Measurements from ENCODE around the gene TIMM10.

The TIMM10 gene

DNA sequence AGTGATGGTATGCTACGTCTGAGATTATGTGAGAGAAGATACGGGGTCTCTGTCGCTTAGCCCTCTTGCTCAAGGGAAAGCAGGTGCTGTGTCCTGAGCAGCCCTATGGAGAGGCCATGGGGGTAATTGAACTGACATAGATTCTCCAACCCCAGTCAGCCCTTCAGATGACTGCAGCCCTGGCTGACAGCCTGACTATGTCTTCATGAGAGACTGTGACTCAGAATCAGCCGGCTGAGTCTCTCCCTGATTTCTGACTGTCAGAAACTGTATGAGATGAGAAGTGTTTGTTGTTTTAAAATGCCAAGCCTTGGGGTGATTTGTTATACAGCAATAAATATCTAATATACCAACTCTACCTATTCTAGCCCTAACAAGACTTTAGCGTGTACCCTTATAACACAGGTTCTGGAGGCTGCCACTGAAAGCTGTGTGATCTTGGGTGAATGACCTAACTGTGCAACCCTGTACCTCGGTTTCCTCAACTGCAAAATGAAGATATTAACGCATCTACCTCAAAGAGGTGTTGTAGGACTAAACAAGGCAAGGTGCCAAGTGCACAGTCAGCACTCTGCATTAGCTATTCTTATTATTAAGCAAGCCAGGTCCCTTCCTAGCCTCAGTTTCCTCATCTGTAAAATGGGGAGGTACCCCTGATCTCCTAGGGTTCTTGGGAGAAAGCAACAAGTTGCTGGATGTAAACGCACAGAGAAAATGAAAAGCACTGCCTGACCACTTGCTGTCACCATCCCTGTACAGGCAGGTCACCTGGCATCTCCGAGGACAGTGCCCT lies 39.9 kb downstream of the TIMM10 start:
- ChIA-PET POLR2A (no interaction called here), CTCF (interaction anchor here (1.0 to 9.1 kb wide), 14 partner anchors 9 to 1014 kb away, joined by 3 to 247 read pairs (median 8); partner anchors contain the start of genes SLC43A1, TIMM10 and YPEL4)
- no peak for DNase-seq (ENCODE audit: extremely low spot score)
- TF ChIP-seq, protein P1, sequence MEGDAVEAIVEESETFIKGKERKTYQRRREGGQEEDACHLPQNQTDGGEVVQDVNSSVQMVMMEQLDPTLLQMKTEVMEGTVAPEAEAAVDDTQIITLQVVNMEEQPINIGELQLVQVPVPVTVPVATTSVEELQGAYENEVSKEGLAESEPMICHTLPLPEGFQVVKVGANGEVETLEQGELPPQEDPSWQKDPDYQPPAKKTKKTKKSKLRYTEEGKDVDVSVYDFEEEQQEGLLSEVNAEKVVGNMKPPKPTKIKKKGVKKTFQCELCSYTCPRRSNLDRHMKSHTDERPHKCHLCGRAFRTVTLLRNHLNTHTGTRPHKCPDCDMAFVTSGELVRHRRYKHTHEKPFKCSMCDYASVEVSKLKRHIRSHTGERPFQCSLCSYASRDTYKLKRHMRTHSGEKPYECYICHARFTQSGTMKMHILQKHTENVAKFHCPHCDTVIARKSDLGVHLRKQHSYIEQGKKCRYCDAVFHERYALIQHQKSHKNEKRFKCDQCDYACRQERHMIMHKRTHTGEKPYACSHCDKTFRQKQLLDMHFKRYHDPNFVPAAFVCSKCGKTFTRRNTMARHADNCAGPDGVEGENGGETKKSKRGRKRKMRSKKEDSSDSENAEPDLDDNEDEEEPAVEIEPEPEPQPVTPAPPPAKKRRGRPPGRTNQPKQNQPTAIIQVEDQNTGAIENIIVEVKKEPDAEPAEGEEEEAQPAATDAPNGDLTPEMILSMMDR (IDR thresholded peaks at IDR 0.05; ENCODE audit: control extremely low read depth, extremely low read depth, low read depth, missing control alignments): no peak

DNA sequence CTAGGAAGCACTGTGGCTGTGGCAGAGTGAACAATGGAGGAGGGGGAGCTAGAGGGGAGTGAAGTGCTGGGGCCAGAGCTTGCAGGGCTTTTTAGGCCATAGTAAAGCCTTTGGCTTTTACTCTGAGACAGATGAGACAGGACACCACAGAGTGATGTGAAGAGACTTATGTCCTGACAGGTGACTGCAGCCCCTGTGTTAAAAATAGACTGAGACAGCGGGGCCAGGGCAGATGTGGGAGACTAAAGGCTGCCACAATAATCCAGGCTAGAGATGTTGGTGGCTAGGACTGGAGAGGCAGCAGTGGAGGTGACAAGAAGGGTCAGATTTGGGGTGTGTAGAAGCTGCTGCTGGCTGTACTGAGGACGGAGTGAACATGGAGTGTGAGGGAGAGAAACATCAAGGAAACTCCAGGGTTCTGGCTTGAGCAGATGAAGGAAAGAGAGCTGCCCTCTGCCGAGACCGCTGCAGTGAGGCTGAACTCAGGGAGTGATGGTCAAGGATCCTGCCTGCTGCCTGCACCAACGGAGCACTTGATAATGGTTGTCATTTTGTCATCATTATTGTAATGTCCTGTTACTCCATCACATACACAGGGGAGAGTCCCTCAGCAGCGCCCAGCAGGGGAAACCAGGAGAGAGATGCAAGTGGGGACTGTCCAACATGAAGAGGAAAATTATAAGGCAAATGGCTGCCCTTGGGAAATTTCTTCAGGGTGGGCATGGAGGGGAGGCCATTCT lies 42.5 kb downstream of the TIMM10 start:
- POLR2A ChIA-PET: no interaction called here
- TF ChIP-seq, protein P1 (IDR thresholded peaks at IDR 0.05; ENCODE audit: control extremely low read depth, extremely low read depth, low read depth, missing control alignments): no peak
- no peak for DNase-seq (ENCODE audit: extremely low spot score)
- CTCF ChIA-PET: interaction anchor here (1.1 to 6.8 kb wide), 8 partner anchors 14 to 148 kb away, joined by 3 to 40 read pairs (median 4); partner anchors contain the start of gene SLC43A1

DNA sequence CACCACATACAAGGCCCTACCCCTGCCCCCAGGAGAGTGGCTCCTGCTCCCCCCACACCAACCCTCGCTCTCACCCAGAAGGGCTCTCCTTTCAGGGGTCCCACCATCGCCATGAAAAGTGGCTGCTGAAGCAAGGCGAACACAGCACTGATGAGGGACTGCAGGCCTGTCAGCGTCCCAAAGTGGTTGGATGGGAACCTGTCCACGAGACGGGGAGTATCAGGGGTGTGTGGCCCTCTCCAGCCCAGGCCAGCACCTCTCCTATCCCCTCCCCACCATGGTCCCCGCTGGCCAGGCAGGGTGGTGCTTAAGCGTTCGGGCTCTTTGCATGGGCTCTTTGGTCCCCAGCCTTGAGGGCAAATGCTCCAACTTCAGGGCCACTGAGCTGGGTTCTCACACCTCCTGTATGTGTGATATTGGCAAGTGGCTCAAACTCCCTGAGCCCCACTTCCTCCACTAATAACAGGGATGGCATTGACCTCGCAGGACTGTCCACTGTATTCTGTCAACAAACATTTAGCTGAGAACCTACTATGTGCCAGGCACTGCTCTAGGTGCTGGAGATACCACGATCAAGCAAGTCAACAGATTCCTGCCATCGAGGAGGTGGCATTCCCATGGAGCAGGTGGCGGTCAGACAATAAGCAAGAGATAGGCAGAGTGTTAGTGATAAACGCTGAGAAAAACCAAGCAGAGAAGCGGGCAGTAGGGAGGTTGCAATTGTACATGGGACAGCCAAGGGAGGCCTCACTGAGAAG lies 43.4 kb downstream of the TIMM10 start:
- DNase-seq (ENCODE audit: extremely low spot score): no peak
- ChIA-PET CTCF (interaction anchor here (0.5 to 2.8 kb wide), 5 partner anchors 19 to 147 kb away, joined by 3 to 19 read pairs (median 4); no protein-coding TSS in a partner anchor), POLR2A (no interaction called here)
- TF ChIP-seq, protein P1 (IDR thresholded peaks at IDR 0.05; ENCODE audit: control extremely low read depth, extremely low read depth, low read depth, missing control alignments): no peak

DNA sequence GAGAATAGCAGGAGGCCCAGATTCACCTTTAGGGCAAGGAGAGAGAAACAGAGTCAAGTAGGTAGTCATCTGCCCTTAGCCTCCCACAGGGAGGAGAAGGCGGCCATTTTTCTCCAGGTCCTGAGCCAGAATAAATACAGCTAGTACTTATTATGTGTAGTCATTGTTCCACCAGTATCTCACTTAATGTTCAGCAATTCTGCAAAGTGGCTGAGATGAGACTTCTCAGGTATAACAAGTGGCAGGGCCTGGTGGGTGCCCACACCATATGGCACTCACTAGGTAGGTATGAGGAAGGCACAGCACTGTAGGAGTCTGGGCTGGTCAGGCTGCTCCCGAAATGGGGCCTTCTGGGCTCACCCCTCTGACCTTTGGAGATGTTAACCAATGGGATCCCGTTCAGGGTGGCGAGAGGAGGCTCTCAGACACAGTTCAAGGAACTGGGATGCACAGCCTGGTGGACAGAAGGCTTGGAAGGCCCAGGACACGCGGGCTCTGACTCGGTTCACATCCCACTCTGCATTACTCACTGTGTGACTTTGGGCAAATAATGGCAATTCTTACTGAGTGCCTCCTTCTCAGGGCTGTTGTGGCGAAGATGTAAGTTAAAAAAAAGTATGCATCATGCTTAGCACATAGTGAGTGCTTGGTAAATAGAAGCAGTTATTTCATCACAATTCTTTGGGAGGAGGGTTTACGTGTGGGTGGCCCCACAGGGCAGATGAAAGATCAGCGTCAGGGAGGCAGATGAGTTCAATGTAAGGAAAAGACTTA lies 45.1 kb downstream of the TIMM10 start:
- CTCF ChIA-PET: interaction anchor here (1.0 to 6.5 kb wide), 5 partner anchors 8 to 159 kb away, joined by 3 to 75 read pairs (median 8); no protein-coding TSS in a partner anchor
- POLR2A ChIA-PET: no interaction called here
- no peak for DNase-seq (ENCODE audit: extremely low spot score)
- TF ChIP-seq, protein P1 (IDR thresholded peaks at IDR 0.05; ENCODE audit: control extremely low read depth, extremely low read depth, low read depth, missing control alignments): no peak

DNA sequence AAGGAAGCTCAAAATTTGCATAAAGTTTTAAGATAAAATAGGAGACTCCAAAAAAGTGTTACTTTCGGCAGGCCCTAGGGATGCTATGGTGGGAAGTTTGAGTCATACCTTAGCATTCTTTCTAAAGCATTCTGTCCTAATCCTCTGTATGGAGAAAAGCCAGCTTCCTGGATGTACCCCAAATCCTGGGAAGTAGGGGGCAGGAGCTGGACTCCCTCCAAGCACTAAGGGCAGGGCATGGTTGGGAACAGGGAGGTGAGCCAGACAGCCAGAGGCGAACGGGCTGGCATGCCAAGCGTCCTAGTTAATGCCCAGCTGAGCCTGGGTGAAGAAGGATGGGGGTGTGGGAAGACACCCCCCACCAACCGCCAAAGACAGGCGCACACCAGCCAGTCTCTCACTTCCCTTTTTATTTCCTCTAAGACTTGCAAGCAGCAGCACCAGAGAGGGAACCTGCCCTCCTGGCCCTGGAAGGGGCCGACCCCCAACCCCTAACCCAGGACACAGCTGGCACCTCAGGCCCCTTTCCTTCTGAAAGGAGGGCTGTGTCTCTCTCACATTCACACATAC lies 46.3 kb downstream of the TIMM10 start:
- TF ChIP-seq, protein P1 (IDR thresholded peaks at IDR 0.05; ENCODE audit: control extremely low read depth, extremely low read depth, low read depth, missing control alignments): no peak
- ChIA-PET POLR2A (no interaction called here), CTCF (interaction anchor here (0.8 to 9.2 kb wide), 18 partner anchors 8 to 172 kb away, joined by 3 to 200 read pairs (median 4); partner anchors contain the start of gene RTN4RL2)
- DNase-seq (ENCODE audit: extremely low spot score): peak; percentile 73

All from GM10248 (cell line).